Measurements from ENCODE around the gene ARHGEF19.
"Not testable (repeated sequence)": the region's sequence is repeated elsewhere in the genome, so short reads cannot be mapped to it uniquely, and the experiment has no call there.

Gene ARHGEF19

DNA sequence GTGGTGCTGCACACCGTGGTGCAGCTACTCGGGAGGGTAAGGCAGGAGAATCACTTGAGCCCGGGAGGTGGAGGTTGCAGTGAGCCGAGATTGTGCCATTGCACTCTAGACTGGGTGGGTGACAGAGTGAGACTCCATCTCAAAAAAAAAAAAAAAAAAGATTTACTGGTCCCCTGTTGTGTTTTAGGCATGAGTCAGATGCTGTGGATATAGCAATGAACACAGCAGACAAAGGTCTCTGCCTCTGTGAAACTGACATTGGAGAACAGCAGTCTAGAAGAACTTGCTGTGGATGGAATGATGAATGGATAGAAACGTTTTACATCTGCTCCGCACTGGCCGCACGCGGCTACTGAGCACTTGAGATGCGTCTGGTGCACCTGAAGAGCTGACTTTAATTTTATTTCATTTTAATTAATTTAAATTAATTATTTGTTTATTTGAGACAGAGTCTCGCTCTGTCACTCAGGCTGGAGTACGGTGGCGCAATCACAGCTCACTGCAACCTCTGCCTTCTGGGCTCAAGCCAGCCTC is 32.1 kb downstream of the ARHGEF19 start:
- peak; percentile 56 for DNase-seq

GRCh38 chr1:16178596-16179497 is 33.6 kb downstream of the ARHGEF19 start:
- DNase-seq: no peak

GRCh38 chr1:16177306-16177705 is 35.1 kb downstream of the ARHGEF19 start:
- DNase-seq: no peak

DNA sequence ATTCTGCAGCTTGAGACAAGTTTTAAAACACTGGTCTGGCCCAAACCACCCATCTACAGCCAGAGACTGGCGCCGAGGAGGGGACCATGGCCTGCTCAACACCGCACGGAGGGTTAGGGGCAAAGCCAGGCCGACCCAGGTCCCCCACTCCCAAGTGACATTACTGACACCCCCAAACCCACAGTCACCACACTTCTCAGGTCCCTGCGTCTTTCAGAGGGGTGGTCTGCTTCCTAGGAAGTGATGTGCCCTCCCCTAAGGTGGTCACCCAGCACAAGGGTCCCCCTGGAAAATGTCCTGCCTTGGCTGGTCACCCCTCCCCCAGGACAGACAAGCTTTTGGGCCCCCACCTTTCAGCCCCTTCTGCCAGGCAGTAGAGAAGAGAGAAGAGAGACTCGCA is 35.8 kb downstream of the ARHGEF19 start:
- no peak for DNase-seq

GRCh38 chr1:16175610-16176553 is 36.6 kb downstream of the ARHGEF19 start:
- peak; percentile 94 for DNase-seq

DNA sequence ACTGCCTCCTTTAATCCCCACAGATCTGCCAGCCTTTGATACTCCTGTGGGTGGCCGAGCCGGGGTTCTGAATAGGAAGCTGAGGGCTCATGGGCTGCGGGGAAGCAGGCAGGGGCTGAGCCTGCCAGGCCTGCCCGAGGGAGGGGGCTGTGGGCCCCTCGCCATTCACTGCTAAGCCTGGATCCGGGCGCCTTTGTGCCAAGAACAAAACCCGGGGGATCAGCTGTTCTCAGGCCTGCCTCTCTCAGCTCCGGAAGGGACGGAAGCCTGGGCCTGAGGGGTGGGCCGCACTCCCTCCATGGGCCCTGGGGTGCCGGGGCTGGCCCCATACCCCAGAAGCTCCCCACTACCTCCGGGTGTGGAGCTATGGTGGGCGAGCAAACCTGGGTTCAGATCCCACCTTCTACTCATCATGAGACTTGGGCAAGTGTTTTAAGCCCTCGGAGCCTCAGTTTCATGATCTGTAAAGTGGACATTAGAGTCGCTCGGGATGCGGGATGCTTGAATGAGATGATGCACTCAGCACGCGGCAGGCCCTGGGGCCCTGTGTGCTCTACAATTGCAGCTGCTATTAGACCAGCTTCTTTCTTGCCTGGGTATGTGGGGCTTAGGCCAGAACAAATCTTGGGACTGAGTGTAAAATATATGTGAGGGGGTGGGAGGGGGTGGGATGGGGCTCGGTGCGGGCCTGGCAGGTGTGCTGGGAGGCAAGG is 37.4 kb downstream of the ARHGEF19 start:
- DNase-seq: no peak

DNA sequence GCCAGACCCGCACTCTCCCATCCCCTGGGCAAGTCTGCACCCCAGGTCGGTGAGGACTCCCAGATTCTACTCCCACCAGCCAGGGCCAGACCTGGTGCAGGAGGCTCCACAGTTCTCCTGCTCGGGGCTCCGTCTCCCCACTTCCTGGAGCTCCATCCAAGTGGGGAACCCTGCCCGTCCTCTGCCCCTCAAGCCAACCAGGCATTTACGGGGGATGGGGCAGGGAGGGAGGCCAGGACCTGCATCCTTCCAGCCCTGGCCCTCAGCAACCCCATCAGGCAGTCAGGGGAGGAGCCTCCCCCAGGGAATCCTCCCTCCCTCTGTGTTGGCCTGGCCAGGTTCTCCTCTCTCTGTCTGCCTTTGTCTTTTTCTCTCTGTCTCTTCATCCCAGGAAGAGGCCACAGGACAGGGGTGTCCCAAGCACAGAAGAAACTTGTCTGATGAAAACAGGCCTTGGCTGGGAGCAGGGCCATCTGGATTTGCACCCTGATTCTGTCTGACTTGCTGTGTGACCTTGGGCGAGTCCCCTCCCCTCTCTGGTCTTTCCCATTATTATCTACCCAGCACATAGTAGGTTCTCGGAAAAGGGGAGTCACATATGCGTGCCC is 38.1 kb downstream of the ARHGEF19 start:
- no peak for DNase-seq

DNA sequence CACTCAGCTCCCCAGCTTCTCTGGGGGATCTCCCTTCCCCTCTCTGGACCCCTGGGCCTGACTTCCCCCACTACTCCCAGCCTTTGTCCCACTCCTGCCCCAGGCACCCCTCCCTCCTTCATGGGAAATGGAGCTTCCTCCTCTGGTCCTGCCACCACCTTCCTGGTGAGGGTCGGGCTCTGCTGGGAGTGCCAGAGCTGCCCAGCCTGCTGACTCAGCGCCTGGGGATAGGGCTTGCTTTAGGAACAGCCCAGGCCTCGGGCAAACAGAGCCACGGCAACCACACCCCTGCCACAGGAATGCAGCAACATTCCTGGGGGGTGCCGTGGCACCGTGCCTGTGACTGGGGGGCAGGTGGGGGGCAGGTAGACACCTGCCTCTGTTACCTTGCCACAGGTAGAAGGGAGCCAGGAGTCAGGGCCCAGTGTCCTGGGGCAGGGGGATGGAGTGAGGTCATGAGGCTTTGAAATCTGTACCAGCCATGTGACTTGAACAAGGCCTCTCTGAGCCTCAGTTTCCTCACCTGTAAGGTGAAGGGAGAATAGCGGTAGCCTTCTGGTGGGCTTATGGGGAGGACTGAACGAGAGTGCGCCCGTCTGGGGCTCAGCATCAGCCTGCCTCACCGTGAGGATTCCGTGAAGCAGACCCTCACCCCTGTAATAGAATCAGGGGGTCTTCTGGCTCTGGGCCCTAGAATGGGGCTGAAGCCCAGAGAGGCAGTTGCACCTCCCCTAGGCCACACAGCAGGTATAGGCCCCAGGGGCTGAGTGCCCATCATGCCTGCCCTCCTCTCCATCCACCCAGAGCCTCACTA is 38.8 kb downstream of the ARHGEF19 start:
- peak; percentile 78 for DNase-seq

DNA sequence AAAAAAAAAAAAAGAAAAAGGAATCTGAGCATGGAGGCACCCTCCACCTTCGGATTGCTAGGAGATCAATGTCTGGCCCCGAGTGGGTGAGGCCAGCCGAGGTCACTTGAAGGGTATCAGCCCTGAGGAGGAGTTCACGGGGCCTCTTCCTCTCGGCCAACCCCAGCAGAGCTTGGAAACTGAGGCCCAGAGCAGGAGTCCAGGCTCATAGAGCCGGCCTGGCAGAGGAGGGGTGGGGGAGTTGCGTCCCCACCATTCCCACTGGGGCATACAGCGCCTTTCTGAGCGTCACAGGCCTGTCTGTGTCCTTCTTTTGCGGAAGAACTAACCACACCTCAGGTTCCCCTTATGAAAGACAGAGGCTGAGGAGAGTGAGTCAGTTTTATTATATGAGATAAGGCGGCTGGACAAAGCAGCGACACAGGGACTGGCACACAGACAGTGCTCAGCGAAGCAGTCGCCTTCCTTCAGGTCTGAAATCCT is 39.4 kb downstream of the ARHGEF19 start:
- DNase-seq: no peak

DNA sequence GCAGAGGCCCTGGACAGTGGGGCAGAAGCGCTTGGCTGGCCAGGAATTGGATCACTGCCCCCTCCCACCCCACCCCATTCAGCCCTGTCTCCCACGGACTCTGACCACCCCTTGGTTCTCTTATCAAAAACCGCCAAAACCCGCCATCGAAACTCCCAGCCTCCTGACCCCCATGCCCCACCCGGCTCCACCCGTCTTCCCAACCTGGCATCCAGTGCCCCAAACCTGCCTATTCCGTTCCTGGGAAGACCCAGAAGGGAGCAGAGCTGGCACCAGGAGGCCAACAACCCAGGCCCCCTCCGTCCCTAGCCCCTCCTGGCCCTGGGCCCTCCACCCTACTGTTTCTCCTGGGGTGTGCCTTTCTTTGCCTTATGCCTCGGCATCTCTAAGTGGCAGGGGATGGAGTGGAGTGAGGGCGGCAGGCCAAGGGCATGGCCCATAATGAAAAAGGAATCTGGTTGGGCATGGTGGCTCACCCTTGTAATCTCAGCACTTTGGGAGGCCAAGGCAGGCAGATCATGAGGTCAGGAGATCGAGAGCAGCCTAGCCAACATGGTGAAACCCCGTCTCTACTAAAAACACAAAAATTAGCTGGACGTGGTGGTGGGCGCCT is 40.1 kb downstream of the ARHGEF19 start:
- no peak for DNase-seq

- no peak for DNase-seq
Observed at GRCh38 chr1:16171314-16172151, 40.9 kb downstream of the ARHGEF19 start.

DNA sequence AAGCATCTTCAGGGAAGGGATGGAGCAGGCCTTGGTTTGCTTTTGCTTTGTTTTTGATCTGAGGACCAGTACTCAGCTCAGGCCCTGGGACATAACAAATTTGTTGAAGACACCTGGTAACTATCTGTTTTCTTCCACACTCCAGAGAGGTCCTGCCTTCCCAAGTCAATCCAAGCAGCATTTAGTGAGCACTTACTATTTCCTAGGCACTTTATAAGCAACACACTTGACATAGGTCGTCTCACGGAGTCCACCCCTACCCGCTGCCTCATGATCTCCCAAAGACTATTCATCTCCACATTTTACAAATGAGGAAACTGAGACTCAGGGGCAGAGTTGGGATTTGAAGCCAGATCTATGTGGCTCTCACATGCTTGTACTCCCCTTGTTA is 42.2 kb downstream of the ARHGEF19 start:
- DNase-seq: no peak

GRCh38 chr1:16168622-16169360 is 43.7 kb downstream of the ARHGEF19 start:
- DNase-seq: no peak

DNA sequence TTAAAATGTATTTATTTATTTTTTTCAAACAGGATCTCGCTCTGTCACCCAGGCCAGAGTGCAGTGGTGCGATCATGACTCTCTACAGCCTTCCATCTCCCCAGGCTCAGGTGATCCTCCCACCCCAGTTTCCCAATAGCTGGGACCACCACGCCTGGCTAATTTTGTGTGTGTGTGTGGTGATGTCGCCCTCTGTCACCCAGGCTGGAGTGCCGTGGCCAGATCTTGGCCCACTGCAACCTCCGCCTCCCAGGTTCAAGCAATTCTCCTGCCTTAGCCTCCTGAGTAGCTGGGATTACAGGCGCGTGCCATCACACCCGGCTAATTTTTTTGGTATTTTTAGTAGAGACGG is 44.3 kb downstream of the ARHGEF19 start:
- DNase-seq: not testable (repeated sequence)

GRCh38 chr1:16167331-16168143 is 44.9 kb downstream of the ARHGEF19 start:
- DNase-seq: no peak

DNA sequence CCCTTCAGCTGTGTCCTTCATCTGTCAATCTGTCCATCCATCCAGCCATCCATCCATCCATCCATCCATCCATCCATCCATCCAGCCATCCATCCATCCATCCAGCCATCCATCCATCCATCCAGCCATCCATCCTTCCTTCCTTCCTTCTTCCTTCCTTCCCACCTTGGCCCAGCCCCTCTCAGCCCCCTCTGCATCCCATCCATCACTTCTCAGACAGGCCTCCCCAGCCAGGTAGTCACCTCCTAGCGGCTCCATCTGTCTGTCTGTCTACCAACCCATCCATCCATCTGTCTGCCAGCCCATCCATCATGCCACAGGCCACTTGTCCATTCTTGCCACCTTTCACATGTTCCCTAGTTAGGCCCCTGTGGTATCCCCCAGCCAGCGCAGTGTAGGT is 46.3 kb downstream of the ARHGEF19 start:
- no peak for DNase-seq

DNA sequence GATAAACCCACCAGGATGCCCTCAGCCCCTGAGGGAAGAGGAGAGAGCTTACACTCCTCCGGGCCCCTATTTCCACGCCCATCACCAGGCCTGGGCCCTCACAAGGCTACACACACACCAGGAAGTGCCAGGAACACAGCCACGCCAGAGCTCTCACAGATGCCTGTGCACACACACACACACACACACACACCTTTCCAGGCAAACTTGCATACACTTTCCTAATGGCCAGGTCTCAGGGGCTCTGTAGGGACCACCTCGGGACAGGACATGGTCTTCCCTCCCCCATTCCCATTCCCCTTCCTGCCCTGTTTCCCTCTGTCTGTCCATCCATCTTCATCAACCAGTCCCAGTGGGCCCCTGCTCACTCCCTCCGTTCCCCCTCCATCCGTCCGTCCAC is 46.9 kb downstream of the ARHGEF19 start:
- DNase-seq: no peak

- DNase-seq: no peak
Observed at GRCh38 chr1:16165073-16165364, 47.4 kb downstream of the ARHGEF19 start.
